ENCODE results near the gene HESX1. TPM values are rescaled to one million over a fixed set of nuclear protein-coding genes. Genes with fewer than 3 reads are reported as not detected.

HESX1 gene
- total and polyA plus RNA-seq, 2 of the 8 experiments (the other 6 are each of a cell fraction or from before 2014, with no cell fraction given) = 7.1 to 12.0 TPM

DNA sequence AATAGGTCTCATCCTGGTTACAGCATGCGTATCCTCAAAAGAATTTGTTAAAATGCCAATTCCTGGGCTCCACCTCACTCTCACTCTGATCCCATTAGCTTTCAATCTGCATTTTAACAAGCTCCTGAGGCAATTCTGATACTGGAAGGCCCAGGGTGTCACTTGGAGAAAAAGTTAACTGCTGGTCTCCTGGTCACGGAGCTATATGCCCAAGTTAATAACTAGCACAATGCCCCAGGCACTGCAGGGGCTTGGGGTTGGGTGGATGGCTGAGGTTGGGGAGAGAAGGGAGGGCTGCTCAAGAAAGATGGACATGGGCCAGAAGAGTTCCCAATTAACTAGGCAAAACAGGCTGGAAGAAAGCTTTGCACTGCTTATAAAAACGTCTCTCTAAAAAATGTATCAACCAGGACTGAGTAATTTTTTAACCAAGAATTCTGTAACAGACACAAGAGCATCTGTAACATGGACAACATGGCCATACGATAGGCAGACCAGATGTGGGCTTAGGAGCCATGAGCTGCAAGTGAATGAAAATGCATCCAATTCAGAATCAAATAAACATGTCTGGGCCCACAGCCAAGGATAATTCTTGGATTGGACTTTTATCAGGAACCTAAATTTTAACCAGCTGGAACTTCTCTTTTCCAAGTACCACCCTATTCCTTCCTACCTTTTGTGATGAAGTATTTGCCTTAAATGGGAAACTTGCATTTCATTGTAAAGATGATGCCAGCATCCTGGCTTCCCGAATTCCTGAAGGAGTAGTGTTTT, 38.8 kb downstream of the HESX1 start:
- Histone ChIP-seq H3K36me3 (ENCODE audit: control insufficient read depth in 2 of 4, insufficient read depth in 4 of 4, low read length in 3 of 4) (no peaks in the 10 kb centered on the region), H3K79me1 (ENCODE audit: low read depth, low read length) (peaks cover 6% of the 10 kb centered on the region; the same call in 1 of the 2 replicates), H2BK120ac (replicated peaks; ENCODE audit: low read depth, low read length) (no peak overlapping the region), H2BK20ac (ENCODE audit: low read length) (peak overlapping the region; percentile 52; the same call in 1 of the 2 replicates), H3K4me3 (ENCODE audit: extremely low read depth in 1 of 4, insufficient read depth in 2 of 4, low read depth in 3 of 4, low read length in 4 of 4) (peak overlapping the region in 2 of 4 experiments; percentile 12 to 35; a peak in 2 of 8 replicates), H2BK5ac (ENCODE audit: low read depth, low read length) (peak overlapping the region; percentile 86; the same call in 1 of the 2 replicates), H4K5ac (ENCODE audit: insufficient read length, low read depth, low read length) (no peak overlapping the region), H3K27me3 (replicated peaks in 1 of 4; ENCODE audit: control insufficient read depth in 3 of 4, extremely low read depth in 1 of 4, insufficient read depth in 3 of 4, low read length in 3 of 4) (peaks cover 6 to 53% (median 27%) of the 10 kb centered on the region in 4 experiments), H3K14ac (ENCODE audit: insufficient read length) (no peak overlapping the region), H2AK5ac (ENCODE audit: low read depth, low read length) (0 out of 2 replicates have a peak overlapping the region, but pooled peaks have one; percentile 45), H4K8ac (ENCODE audit: extremely low read depth, insufficient read depth, low read length) (no peak overlapping the region), H3K23ac (ENCODE audit: insufficient read length) (no peak overlapping the region), H4K20me1 (replicated peaks in 1 of 2; ENCODE audit: control insufficient read depth in 1 of 2, insufficient read depth in 2 of 2, low read length in 2 of 2) (peaks cover 6 to 24% of the 10 kb centered on the region in 2 experiments), H3K9me3 (ENCODE audit: insufficient read depth in 2 of 2, low read depth in 1 of 2, low read length in 1 of 2) (no peaks in the 10 kb centered on the region), H4K91ac (replicated peaks; ENCODE audit: insufficient read length, low read length) (no peak overlapping the region), H3K4me1 (replicated peaks in 1 of 4; ENCODE audit: control insufficient read depth in 3 of 4, insufficient read depth in 4 of 4, low read length in 3 of 4) (peaks cover 10 to 51% (median 33%) of the 10 kb centered on the region in 4 experiments), H3K9ac (replicated peaks in 1 of 4; ENCODE audit: extremely low read depth in 1 of 4, low read depth in 3 of 4, low read length in 3 of 4) (no peak overlapping the region), H2AFZ (ENCODE audit: low read length) (no peak overlapping the region), H2BK12ac (ENCODE audit: low read depth, low read length) (no peak overlapping the region; the same call in 1 of the 2 replicates), H3K27ac (ENCODE audit: low read depth, low read length) (0 out of 2 replicates have a peak overlapping the region, but pooled peaks have one; percentile 4), H3K79me2 (ENCODE audit: control insufficient read depth in 1 of 2, insufficient read depth in 2 of 2, low read length in 2 of 2) (peaks cover under 1 to 44% of the 10 kb centered on the region in 2 experiments; a peak in 3 of 4 replicates), H3K4ac (replicated peaks; ENCODE audit: insufficient read length, low read depth, low read length) (peak overlapping the region; percentile 27), H2BK15ac (ENCODE audit: low read length) (no peak overlapping the region), H3K23me2 (ENCODE audit: low read depth, low read length) (peaks cover 9% of the 10 kb centered on the region), H3K4me2 (ENCODE audit: insufficient read depth in 1 of 2, low read depth in 2 of 2, low read length in 2 of 2) (peak overlapping the region; percentile 54 to 55), H3K18ac (ENCODE audit: extremely low read depth, low read length) (peak overlapping the region; percentile 38; the same call in 1 of the 2 replicates), H3K56ac (replicated peaks; ENCODE audit: insufficient read length, low read depth, low read length) (no peak overlapping the region)
- CTCF ChIA-PET (ENCODE audit: partially characterized antibody) = interaction anchor here (0.7 to 4.8 kb wide), 16 partner anchors 9 to 67 kb away, joined by 3 to 27 read pairs (median 4); no protein-coding TSS in a partner anchor
- WGBS, 2 experiments (ENCODE audit: extremely low coverage in 1 of 2, insufficient coverage in 1 of 2, insufficient read length in 1 of 2, insufficient replicate concordance in 2 of 2, low coverage in 1 of 2, low lambda C conversion rate in 2 of 2, missing lambda C conversion rate in 1 of 2) = 31% methylated on average over 5 of the region's 5 CpGs; no CpG with 5 or more reads in 1 of the 2 experiments
- DNase-seq (ENCODE audit: low read depth in 1 of 2, low spot score in 2 of 2) = peak in 1 of 2 experiments; percentile 56
- POLR2A ChIA-PET (ENCODE audit: partially characterized antibody) = interaction anchor here (0.9 to 3.9 kb wide), 8 partner anchors 25 to 51 kb away, joined by 3 to 62 read pairs (median 4); no protein-coding TSS in a partner anchor
- TF ChIP-seq MAFK (IDR thresholded peaks at IDR 0.05; ENCODE audit: low read depth, low read length) (no peak), KDM1A (IDR thresholded peaks at IDR 0.05; ENCODE audit: borderline replicate concordance, low read length) (no peak), RBBP5 (IDR thresholded peaks at IDR 0.05; ENCODE audit: borderline replicate concordance, low read depth, low read length) (no peak), KDM4A (IDR thresholded peaks at IDR 0.05; ENCODE audit: low read depth, low read length, severe bottlenecking) (no peak), NRF1 (IDR thresholded peaks at IDR 0.05; ENCODE audit: low read depth, low read length) (no peak), TAF1 (IDR thresholded peaks at IDR 0.05; ENCODE audit: low read depth, low read length) (no peak), CBX8 (IDR thresholded peaks at IDR 0.05; ENCODE audit: borderline replicate concordance, low read depth, low read length) (no peak), SAP30 (IDR thresholded peaks at IDR 0.05; ENCODE audit: insufficient read depth, insufficient replicate concordance, low read length) (no peak), SIRT6 (IDR thresholded peaks at IDR 0.05; ENCODE audit: low read length) (no peak), CBX5 (IDR thresholded peaks at IDR 0.05; ENCODE audit: low read depth, low read length) (no peak)
- FAIRE-seq = peak; percentile 19

All from H1 (cell line).